HG03575 (cell line): ENCODE measurements around the gene TMC4.

Experiments used
- ATAC-seq: cut with Tn5 transposase; IDR thresholded peaks from one replicate; pipeline ENCODE4 v1.9.1; 2021; ENCODE audit not compliant: unreplicated experiment, insufficient number of reproducible peaks, low FRiP score; ENCODE audit errors: extremely low read depth

Gene TMC4

DNA sequence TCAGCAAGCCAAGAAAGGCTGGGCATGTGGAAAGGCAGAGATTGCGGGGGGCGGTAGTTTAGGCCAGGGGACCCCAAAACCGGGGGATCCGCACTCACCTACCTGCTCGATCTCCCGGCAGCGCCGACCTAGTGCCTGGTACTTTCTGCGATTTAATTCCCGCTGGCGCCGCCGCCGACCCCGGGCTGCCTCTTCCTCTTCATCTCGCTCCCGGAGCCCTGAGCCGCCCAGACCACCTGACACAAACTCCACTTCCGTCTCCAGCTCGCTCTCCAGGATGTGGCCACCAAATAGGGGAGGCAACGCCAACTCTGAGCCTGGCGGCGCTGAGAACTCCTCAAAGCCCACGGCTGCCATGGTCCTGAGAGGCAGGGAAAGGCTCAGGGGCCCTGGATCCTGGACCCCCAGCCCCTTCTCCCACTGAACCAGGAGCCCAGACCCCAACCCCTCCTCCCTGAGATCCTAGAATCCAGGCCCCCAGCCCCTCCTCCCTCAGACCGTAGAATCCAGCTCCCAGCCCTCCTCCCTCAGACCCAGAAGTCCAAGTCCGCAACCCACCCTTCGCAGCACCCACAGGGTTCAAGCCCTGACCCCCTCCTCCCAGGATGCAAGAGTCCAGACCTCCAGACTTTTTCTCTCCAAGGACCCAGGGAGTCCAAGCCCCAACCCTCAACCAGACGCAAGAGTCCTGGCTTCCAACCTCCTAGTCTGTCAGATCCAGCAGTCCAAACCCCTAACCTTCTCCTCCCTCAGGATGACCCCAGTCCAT lies 58.4 kb downstream of the TMC4 start:
- no peak for ATAC-seq
